OCI-M1 (cell line): Measurements from ENCODE around the gene RGL1.
A peak's percentile ranks its signal among the peaks of the same experiment; 100 is the strongest.

Experiments used
- DNase-seq: peaks from one replicate; lab custom pipeline; 2025; lab: John Stamatoyannopoulos, UW

The RGL1 gene

DNA sequence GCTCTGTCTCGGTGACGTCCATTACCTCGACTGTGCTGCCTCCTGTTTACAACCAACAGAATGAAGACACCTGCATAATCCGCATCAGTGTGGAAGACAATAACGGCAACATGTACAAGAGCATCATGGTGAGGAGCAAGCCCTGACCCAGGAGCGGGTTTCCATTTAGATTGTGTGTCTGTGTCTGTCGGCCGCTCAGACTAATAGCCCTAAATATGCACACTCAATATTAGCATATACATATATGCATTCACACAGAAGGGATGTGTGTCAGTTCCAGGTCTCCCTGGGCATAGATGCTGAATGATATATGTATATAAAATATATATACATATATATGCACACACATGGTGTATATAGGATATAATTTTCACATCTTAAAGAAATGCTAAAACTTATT lies 111.7 kb downstream of the RGL1 start:
- no peak for DNase-seq

DNA sequence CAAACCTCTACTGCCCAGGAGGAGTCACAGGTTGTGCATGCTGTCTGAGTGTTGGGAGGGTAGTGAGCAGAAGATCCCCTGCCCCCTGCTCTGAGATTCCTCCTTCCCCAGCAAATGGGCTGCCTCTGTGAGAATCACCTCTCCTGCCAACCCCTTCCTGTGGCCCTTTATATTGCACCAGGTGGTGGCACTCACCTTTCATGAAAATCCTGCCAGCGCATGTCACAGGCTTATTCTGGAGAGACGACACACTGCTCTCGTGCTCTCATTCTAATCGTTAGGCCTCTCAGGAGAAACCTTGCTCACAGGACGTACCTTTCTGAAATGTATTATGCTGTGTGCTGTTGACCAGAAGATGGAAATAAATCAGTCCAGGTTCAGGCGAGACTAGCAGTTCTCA lies 113.7 kb downstream of the RGL1 start:
- no peak for DNase-seq

- DNase-seq = no peak
Measured at GRCh38 chr1:183920651-183921050, 115.7 kb downstream of the RGL1 start.

DNA sequence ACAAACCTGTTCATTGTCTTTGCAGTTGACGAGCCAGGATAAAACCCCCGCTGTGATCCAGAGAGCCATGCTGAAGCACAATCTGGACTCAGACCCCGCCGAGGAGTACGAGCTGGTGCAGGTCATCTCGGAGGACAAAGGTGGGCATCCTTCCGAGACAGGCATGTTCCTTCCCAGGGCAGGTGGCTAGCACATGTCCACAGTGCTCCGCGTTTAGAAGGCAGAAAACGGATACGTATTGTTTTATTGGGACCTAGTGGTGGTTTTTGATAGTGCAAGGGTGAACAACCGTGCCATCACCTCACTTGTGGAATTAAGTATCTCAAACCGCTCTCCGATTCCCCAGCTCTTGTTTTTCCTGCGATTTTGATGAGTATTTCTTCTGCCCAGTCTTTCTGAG lies 117.3 kb downstream of the RGL1 start:
- DNase-seq = no peak

- DNase-seq = no peak
Measured at GRCh38 chr1:183925947-183926346, 121.0 kb downstream of the RGL1 start.

DNA sequence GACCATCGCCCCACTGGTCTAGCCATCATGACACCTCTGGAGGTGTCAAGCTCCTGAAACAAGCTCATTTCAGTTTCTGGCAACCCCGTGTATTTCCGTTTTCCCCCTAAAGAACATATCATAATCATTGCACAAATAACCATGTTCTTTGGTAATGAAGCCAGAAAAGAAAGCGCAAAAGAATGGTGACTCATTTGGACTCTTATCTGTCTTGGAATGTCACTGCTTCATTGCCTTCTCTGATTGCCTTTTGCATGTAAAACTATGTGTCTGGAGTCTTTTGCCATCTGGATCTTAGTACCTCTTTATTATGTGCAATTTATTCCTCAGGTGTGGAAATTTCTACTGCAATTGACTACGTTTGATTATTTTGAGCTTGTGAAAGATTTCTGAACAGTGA lies 122.1 kb downstream of the RGL1 start:
- DNase-seq = peak; percentile 52

DNA sequence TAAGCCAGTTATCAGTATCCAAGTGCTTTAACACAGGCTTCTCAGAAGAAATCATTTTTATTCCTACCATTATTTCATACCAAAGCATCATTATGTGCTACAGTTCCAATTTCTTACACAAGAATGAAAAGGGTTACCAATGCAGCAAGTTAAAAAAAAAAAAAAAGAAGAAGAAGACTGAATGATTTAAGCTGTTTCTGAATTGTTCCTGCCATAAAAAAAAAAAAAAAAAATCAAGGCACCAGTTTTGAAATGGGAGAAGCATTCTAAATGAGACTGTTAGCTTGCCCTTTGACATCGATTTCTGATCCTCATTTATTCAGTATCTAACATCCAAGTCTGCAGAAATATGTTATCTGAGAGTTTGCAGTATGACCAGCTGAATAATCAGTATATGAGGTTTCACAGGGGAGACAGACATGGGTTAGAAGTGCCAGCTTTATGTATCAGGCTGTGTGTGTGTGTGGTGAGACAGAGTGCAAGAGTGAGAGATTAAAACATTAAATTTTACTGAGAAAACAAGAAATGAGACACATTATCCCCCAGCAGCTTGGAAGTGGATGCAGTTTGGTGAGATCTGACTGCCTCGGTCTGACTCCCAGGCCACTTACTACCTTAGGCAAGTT lies 126.8 kb downstream of the RGL1 start:
- no peak for DNase-seq

DNA sequence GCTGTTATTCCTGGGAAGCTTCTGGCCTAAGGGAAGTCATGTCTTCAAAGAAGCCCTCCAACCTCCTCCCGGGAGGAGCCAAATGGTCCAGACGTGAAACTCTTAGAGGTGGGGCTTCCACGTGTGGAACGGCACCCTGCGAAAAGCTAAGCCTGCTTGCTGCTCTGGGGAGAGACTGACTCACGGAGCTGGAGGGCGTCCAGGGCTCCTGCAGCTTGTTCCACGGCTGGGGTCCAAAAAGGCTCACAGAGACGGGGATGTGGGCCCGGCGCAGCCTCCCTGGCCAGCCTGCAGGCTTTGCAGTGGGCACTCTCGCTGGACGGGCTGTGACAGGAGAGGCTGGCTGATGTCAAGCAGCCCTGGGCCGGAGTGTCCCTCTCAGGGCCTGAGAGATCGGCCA lies 127.5 kb downstream of the RGL1 start:
- no peak for DNase-seq

- DNase-seq = no peak
Measured at GRCh38 chr1:183933528-183934179, 128.7 kb downstream of the RGL1 start.

DNA sequence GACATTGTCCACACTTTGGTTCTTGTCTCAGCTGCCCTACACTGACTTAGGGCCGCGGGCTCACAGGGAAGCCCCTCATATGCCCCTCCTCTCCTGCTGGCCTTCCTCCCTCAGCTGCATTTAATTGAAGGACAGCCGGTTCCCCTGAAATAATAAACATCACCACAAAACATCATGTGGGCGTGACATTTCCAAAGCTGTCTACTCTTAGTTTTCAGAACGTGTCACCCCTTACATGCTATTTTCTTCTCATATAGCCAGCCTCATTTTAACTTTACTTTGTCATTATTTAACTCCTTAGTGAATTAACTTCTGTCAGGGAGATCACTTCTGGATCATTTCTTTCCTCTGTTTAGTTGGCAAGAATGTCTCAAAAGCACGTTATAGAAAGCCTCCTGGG lies 129.4 kb downstream of the RGL1 start:
- DNase-seq = no peak

- DNase-seq = no peak
Measured at GRCh38 chr1:183936009-183936408, 131.1 kb downstream of the RGL1 start.

- DNase-seq = no peak
Measured at GRCh38 chr1:183936791-183937190, 131.9 kb downstream of the RGL1 start.

GRCh38 chr1:183937611-183938010 lies 132.7 kb downstream of the RGL1 start:
- DNase-seq = no peak

DNA sequence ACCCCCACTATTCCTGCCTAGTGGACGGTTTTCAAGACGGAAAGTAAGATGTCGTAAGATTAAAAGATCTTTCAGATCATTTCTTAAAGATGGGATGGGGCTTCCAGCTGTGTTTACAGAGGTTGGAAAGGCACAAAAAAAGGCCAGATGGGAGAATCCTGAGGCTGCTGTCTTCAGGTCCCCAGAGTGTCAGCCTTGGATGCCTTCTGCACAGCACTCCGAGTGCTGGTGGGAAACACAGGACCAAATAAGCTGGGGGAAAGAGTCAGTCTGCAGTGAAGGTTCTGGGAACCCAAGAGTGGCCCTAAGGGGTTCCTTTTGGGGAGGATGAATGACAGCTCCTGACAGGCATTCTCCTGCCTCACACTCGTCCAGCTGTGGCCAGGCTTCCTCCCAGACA lies 136.1 kb downstream of the RGL1 start:
- no peak for DNase-seq

- peak; percentile 98 for DNase-seq
Measured at GRCh38 chr1:183942933-183943693, 138.2 kb downstream of the RGL1 start.

DNA sequence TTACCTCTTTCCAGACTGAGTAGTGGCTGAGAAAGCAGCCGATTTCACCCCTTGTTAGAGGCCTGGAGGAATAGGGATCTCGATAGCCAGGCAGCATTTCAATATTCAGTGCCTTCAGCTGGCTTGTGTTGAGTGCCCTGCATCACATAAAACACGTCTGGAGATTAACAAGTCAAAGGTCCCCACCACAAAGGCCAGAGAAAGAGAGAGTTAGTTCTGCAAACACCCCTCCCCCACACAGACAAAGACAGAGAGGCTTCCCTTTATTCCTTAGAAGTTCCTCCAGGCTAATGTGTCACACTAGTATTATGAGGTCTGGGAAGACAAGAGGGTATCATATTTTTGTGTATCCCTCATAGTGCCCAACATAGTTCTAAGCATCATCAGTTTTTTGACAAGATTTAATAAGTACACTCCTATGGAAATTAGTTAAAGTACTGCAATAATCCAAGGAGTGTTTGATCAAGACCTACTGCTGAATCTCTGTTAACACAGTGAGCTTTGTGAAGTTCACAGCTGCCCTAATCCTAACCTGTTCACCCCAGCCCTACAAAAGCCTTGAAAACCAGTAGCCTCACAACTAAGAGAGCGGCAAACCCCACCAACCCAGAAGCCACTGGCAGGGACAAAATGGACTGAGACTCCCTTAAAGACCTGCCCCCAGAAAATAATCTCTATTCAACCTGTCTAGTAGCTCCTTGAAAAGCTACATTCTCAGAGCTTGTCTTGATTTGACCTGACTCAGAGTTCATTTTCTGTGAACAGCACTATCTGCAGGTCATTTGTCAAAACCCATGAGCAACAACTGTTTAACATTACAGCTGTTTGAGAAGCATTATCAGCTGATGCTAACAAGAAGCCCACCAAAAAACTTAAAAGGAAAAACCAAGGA lies 140.8 kb downstream of the RGL1 start:
- peak; percentile 90 for DNase-seq

GRCh38 chr1:183946320-183946613 lies 141.3 kb downstream of the RGL1 start:
- no peak for DNase-seq

DNA sequence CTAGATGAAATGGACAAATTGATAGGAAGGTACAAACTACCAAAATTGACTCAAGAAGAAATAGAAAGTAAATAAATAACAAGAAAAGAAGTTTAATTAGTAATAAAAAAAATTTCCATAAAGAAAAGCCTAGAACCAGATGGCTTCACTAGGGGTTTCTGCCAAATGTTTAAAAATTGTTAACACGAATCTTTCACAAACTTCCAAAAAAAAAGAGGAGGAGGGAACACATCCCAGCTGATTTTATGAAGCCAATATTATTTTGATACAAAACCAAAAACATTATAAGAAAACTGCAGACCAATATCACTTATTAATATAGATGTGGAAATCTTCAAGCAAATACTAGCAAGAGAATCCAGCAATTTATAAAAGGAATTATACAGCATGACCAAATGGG lies 143.1 kb downstream of the RGL1 start:
- DNase-seq = no peak

GRCh38 chr1:183952101-183952500 lies 147.2 kb downstream of the RGL1 start:
- no peak for DNase-seq

- DNase-seq = no peak
Measured at GRCh38 chr1:183953031-183953430, 148.1 kb downstream of the RGL1 start.

DNA sequence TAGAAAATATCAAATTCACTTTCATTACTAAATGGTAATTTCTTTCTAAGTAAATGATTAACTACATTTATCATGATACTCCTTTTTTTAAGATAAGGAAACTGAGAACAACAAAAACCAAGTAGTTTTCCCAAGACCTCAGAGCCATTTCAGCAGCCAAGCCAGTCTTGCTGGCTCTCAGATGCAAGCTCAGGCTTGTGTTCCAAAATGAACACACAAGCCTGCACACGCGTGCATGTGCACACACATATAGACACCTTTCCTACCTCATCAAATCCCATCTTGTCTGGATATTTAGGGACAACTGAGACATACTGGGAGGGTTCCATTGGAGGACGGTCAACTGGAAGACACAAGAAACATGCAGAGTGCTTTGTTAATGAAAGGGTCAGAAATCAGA lies 149.6 kb downstream of the RGL1 start:
- no peak for DNase-seq

- DNase-seq = peak; percentile 94
Measured at GRCh38 chr1:183956559-183957188, 151.8 kb downstream of the RGL1 start.
